Activated T-cell treated with anti-CD3 and anti-CD28 coated beads for 24 hours (primary cell): ENCODE data around the gene TMEM218.

Experiments
- DNase-seq: peaks from one replicate; pipeline ENCODE4 v3.0.0-alpha.2; 2020; ENCODE audit warnings: low read depth

TMEM218 gene

DNA sequence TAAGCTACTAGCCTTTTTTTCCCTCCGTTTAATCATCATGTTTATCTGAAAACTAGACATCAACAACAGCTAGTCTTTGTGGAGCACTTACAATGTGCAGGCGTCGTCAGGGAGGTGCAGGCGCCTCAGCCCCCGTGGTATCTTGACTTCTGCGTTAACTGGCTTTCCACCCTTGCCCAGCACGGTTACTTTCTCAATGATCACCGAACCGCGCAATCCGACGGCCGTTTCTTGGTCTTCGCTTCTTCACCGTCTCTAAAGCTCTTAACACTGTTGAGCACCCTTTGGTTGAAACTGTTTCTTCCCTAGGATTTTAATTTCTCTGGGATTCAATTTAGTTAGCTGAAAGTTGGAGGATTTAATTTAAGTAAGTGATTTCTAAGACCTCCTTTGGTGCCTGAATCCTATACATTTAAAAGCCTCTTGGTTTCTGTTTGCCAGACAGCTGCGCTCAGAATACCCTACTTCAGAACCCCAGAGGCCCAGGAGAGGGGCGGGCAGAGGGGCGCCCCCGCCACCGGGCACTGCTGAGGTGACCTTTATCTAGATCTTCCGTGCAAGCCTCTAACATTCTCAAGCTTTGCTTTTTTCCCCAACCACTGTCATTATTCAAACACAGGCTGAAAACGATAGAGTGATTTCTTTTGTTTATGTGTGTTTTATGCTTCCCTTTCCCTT lies 18.0 kb upstream of the TMEM218 start:
- DNase-seq = no peak

GRCh38 chr11:125128450-125128849 lies 17.0 kb upstream of the TMEM218 start:
- no peak for DNase-seq

DNA sequence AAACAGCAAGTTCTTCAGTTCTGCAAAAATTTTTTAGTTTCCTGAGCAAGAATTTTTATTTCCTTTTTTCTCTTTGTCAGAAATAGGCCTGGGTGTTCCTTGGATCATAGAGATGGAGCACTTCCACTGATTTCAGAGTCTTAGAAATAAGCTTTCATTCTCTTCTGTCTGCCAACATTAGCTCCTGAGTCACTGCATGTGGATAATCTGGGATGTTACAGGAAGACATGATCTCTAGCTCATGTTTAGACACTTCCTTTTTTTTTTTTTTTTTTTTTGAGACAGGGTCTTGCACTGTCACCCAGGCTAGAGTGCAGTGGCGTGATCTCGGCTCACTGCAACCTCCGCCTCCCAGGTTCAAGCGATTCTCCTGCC lies 13.2 kb upstream of the TMEM218 start:
- no peak for DNase-seq

- DNase-seq = peak; percentile 20
Observed at GRCh38 chr11:125123947-125124617, 12.7 kb upstream of the TMEM218 start.

- DNase-seq = no peak
Observed at GRCh38 chr11:125123194-125123946, 11.9 kb upstream of the TMEM218 start.

DNA sequence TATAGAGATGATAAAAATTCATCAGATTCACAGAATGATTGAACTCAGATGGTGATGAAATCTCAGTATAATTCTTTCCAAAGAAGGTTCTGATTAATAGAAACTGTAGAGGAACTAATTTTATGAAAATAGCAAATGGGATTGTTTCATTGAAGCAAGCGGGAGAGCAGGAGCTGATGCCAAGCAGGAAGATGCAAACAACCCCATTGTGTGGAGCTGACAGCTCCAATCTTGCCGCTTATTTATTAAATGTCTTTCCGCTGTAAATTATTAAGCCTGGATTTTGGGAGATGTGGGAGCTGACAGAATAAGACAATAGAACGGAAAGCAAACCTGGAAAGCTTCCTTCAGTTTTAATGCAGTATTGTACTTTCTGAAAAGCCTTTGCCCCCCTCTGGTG lies 6.0 kb upstream of the TMEM218 start:
- DNase-seq = no peak

DNA sequence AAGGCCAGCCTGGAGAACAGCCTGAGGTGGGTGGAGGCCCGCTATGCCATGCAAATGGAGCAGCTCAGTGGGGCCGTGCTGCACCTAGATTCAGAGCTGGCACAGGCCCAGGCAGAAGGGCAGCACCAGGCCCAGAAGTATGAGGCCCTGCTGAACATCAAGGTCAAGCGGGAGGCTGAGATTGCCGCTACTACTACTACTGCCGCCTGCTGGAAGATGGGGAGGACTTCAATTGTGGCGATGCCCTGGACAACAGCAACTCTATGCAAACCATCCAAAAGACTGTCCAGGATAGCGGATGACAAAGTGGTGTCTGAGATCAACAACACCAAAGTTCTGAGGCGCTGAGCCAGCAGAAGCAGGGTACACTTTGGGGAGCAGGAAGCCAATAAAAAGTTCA lies 3.1 kb upstream of the TMEM218 start:
- DNase-seq = no peak

DNA sequence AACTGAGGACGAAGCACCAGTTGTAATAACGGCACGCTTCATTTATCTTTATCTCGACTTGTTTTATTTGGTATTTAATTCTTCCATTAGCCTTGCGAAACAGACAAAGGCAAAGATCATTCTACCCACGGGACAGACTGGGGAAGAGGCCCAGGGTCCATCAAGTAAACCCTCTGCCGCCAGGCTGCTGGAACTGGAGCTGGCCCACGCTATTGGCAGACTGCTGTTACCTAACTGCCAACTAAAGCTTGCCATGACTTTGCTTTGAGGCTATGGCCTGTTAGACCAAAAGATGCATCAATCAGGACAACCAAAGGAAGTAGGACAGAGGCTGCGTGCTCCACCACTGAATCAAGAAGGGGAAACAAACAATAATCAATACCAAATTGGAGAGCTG lies 780 bp upstream of the TMEM218 start:
- no peak for DNase-seq

GRCh38 chr11:125111001-125111342 lies 454 bp downstream of the TMEM218 start:
- peak; percentile 7 for DNase-seq

GRCh38 chr11:125110506-125110905 lies 920 bp downstream of the TMEM218 start:
- DNase-seq = no peak

DNA sequence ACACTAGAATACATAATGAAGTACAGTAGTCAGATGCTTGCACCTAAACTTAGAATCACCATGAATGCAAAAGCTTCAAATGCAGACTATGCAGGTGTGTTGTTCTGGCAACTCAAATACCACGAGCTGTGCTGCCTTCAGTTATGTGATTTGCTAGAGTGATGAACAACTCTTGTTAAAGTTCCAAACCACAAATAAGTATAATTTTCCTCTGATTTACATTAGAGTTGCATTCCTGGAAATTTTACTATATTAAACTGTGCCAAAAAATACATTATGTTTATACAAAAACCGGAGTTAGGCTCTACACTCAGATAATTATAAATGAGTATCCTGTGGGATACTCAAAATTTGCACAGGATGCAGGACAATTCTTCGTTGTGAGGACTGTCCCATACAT lies 3.0 kb downstream of the TMEM218 start:
- DNase-seq = no peak

GRCh38 chr11:125105926-125106325 lies 5.5 kb downstream of the TMEM218 start:
- no peak for DNase-seq

DNA sequence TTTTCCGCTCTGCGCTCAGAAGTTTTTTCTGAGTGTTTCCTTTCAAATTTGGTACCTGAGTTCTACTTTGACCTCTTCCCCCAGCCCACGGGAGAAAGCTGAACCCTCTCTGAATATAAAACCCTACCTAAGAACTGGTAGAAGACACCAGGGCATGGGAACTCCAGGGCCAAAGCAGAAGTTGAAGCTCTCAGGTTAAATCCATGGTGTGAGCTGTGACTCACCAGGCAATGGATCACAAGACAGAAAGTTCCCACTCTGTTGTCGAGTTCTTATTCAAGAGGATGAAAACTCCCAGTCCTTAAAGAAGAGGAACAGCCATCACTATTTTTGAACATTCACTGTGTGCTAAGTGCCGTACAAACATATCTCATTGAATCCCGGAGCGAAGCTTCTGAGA lies 8.9 kb downstream of the TMEM218 start:
- DNase-seq = no peak

DNA sequence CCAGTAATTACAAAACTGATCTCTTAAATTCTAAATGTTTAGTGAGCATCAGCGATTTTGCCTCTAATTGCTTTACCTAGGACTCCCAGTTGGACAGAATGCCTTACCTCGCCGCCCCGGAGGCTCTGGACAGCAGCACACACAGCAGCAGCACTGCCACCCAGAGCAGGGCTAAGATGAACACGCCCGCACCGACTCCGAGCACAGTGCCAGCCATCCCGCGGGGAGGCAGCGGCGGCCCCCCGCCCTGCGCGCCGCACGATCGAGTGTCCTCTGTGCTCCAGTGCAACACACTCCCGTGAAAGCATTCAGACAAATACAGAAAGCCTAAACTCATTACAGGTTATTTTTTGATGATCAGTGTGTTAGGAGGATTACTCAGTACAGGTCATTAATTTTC lies 9.4 kb downstream of the TMEM218 start:
- DNase-seq = no peak

DNA sequence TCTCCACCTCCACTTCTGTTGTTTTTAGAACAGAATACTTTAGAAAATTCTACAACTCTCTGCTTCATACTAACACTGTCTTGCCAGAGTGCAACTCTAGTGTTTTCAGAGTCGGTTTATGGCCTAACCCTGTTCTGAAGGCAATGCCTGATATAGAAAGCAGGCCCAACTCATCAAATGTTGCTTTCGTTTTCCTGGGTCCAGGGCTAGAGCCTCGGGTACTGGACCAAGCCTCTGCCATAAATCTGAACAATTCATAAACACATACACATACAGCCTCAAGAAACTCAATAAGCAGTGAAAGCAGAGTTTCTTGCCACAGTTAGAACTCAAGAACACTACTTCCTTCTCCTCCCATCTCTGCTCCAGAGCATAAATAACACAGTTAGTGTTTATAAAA lies 9.8 kb downstream of the TMEM218 start:
- no peak for DNase-seq

DNA sequence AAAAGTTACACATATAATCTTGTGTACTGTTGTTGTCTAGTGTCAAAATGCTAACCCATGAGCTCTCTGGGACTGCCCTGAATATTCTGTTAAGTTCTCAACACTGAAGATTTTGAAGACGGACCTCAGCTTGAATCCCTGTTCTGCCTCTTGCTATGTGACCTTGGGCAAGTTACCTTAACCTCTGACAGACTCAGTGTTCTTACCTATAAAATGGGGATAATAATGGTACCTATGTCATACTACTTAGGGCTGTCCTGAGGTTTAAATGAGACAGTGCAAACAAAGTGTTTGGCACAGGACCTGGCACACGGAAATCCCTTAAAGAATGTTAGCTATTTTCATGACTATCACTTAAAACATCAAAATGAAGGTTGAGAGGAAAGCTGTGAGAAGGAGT lies 11.3 kb downstream of the TMEM218 start:
- DNase-seq = no peak

DNA sequence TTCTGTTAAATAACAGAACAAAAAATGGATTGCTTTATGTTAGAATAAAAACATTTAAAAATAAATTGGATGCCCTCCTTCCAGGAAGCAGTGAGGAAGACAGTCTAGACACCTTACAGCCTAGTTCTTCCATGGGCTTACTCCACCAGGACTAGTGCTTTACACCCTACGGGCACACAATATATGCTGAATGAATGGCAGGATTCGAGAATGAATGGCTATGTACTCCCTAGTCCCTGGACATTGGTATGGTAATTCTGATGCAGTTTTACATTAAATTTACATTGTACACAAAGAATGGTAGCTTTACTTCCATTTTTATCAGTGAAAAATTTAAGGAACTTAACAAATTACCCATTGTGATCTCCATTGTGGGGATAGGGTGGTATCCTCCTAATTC lies 16.7 kb downstream of the TMEM218 start:
- DNase-seq = no peak

DNA sequence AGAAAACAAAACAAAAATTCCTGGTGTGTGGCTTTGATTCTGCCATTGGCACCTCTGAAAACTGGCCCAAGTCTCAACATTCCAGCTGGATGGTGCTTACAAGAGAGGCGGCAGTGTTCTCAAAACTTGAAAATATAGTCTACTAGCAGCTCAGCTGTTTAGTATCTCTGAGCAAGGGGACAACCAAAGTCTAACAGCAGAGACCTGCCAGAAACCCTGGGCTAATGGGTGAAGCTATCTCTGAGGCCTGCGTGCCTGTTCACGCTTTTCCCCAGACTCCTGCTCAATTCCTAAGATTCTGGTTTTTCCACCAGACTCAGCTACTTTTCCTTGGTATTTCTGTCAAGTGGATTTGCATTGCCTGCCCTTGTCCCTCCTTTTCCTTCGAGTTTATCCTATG lies 17.9 kb downstream of the TMEM218 start:
- DNase-seq = no peak

DNA sequence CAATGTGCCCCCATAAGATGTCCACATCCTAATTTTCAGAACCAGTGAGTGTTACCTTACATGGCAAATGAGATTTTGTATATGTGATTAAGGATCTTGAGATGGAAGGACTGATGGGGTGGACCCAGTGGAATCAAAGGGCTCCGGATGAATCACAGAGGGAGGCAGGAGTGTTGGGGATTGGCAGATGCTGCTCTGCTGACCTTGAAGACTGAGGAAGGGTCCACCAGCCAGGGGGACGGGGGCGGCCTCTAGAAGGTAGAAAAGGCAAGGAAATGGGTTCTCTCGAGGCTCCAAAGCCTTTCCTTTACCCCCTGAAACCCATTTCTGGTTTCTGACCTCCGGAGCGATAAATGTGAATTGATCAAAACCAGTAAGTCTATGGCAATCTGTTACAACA lies 18.8 kb downstream of the TMEM218 start:
- no peak for DNase-seq

DNA sequence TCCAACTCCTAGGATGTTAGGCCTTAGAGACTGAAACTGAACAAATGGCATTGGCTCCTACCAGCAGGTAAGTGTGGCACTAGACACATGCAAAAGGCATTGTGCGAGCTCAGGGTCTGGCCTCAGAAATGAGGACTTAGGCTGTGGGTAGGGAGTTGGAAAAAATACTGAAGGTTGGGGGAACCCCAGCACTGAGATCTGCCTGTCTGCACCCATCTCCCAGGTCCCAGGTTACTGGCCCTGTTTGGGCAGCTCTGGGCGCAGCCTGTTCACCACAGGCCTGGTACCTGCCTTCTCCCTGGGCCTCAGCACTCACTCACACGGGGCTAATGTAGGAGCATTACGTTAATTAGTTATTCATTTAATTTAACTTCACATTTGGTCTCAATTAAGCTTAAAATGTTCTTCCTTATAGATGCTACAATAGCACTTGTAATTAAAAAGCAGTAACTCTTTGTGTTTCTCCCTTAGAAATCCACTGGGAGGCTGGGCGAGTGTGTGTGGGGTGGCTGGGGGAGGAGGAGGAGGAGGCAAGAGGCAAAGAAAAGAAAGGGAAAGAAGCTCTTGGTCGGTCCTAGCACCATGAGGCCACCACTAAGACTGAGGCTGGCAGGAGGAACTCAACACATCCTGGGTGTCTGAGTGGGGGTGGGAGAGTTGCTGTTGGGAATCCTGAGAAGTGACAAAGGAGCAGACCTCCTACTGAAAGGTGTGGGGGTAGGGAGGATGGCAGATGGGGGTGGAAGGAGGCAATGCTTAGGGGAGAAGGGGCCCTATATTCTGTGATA lies 19.4 kb downstream of the TMEM218 start:
- no peak for DNase-seq

- no peak for DNase-seq
Observed at GRCh38 chr11:125091247-125091876, 20.1 kb downstream of the TMEM218 start.

DNA sequence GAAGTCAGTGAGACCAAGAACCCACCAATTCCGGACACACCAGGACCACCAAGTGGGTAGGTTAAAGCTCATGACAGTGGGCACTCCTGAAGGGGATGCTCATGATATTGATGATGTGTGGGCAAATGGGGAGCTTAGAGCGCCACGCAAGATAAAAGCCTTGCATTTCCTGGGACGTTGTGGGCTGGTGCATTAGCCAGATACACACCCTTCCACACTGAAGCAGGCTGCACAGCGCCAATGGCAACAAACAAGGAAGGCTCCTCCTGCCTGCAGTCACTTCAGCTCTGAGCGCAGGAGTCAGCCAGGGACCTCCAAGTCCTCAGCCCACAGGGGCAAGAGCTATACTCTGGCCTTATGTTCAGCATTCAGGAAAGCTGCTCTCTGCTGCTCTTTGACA lies 20.6 kb downstream of the TMEM218 start:
- DNase-seq = no peak
